GM18505 (cell line): ENCODE data around the gene COL23A1.
"Not testable (repeated sequence)": the region's sequence is repeated elsewhere in the genome, so short reads cannot be mapped to it uniquely, and the experiment has no call there.

Experiments used
- ATAC-seq: cut with Tn5 transposase; IDR thresholded peaks from one replicate; pipeline ENCODE4 v1.9.1; 2021; ENCODE audit not compliant: unreplicated experiment
- POLR2A ChIP-seq: IDR thresholded peaks from 4 replicates; pipeline ENCODE4 v1.6.1; 2011; ENCODE audit warnings: borderline replicate concordance; ENCODE audit not compliant: insufficient read depth, insufficient read length; ENCODE audit errors: extremely low read depth

COL23A1 gene

GRCh38 chr5:178320281-178320855 is 269.8 kb downstream of the COL23A1 start:
- no peak for TF ChIP-seq POLR2A
- ATAC-seq = no peak

GRCh38 chr5:178319541-178320041 is 270.6 kb downstream of the COL23A1 start:
- no peak for ATAC-seq
- TF ChIP-seq POLR2A = no peak

GRCh38 chr5:178318893-178319292 is 271.3 kb downstream of the COL23A1 start:
- no peak for TF ChIP-seq POLR2A
- ATAC-seq = no peak

- ATAC-seq = no peak
- no peak for TF ChIP-seq POLR2A
Measured at GRCh38 chr5:178318382-178318781, 271.8 kb downstream of the COL23A1 start.

GRCh38 chr5:178317727-178318126 is 272.5 kb downstream of the COL23A1 start:
- not testable (repeated sequence) for ATAC-seq

- no peak for ATAC-seq
- no peak for TF ChIP-seq POLR2A
Measured at GRCh38 chr5:178314961-178315820, 275.0 kb downstream of the COL23A1 start.

- no peak for TF ChIP-seq POLR2A
- no peak for ATAC-seq
Measured at GRCh38 chr5:178314061-178314660, 276.0 kb downstream of the COL23A1 start.

GRCh38 chr5:178313316-178313715 is 276.9 kb downstream of the COL23A1 start:
- no peak for ATAC-seq
- no peak for TF ChIP-seq POLR2A

- no peak for TF ChIP-seq POLR2A
- no peak for ATAC-seq
Measured at GRCh38 chr5:178312880-178313282, 277.3 kb downstream of the COL23A1 start.

- TF ChIP-seq POLR2A = no peak
- no peak for ATAC-seq
Measured at GRCh38 chr5:178310130-178310865, 279.9 kb downstream of the COL23A1 start.

- no peak for ATAC-seq
- TF ChIP-seq POLR2A = no peak
Measured at GRCh38 chr5:178309271-178310013, 280.8 kb downstream of the COL23A1 start.

- TF ChIP-seq POLR2A = no peak
- no peak for ATAC-seq
Measured at GRCh38 chr5:178308541-178309092, 281.6 kb downstream of the COL23A1 start.
